HEK293T (cell line): Measurements from ENCODE around the gene GNB4.

Experiments
- BHLHE40 ChIP-seq: fragments of 450-650 bp; IDR thresholded peaks from 2 replicates; pipeline ENCODE4 v1.6.1; 2016; ENCODE audit warnings: mild to moderate bottlenecking, moderate library complexity, borderline replicate concordance
- FOXA1 ChIP-seq: fragments of 450-650 bp; IDR thresholded peaks from 2 replicates; pipeline ENCODE4 v1.6.1; 2016; ENCODE audit warnings: mild to moderate bottlenecking
- FOXM1 ChIP-seq: fragments of 450-650 bp; IDR thresholded peaks from 2 replicates; pipeline ENCODE4 v1.6.1; 2017; ENCODE audit warnings: mild to moderate bottlenecking, borderline replicate concordance
- HDGF ChIP-seq: fragments of 450-650 bp; IDR thresholded peaks from 2 replicates; pipeline ENCODE4 v1.6.1; 2017; ENCODE audit warnings: antibody characterized with exemption, borderline replicate concordance
- LEF1 ChIP-seq: fragments of 450-650 bp; IDR thresholded peaks from 2 replicates; pipeline ENCODE4 v1.6.1; 2017; ENCODE audit warnings: mild to moderate bottlenecking, borderline replicate concordance
- NFRKB ChIP-seq: fragments of 450-650 bp; IDR thresholded peaks from 2 replicates; pipeline ENCODE4 v1.6.1; 2016; ENCODE audit warnings: mild to moderate bottlenecking, moderate library complexity
- SP1 ChIP-seq: fragments of 450-650 bp; IDR thresholded peaks from 2 replicates; pipeline ENCODE4 v1.6.1; 2017
- TARDBP ChIP-seq: fragments of 450-650 bp; IDR thresholded peaks from 2 replicates; pipeline ENCODE4 v1.6.1; 2016
- ZNF384 ChIP-seq: fragments of 450-650 bp; IDR thresholded peaks from 2 replicates; pipeline ENCODE4 v1.6.1; 2016

GRCh38 chr3:179416681-179417080, 34.6 kb downstream of the GNB4 start:
- TF ChIP-seq BHLHE40 (no peak), HDGF (no peak), NFRKB (no peak), LEF1 (no peak), FOXM1 (no peak), SP1 (no peak), ZNF384 (no peak), TARDBP (no peak), FOXA1 (no peak)
